ENCODE data around the gene LRIG1.

Gene LRIG1

GRCh38 chr3:66381626-66382025, 119.2 kb downstream of the LRIG1 start:
- no peak for DNase-seq

- DNase-seq = no peak
These were observed 120.5 kb downstream of the LRIG1 start for GRCh38 chr3:66380200-66380932.

- DNase-seq = no peak
These were observed 121.3 kb downstream of the LRIG1 start for GRCh38 chr3:66379565-66379964.

- no peak for DNase-seq
These were observed 122.6 kb downstream of the LRIG1 start for GRCh38 chr3:66378256-66378655.

- DNase-seq = no peak
These were observed 123.0 kb downstream of the LRIG1 start for GRCh38 chr3:66377800-66378199.

- no peak for DNase-seq
These were observed 124.3 kb downstream of the LRIG1 start for GRCh38 chr3:66376568-66376967.

GRCh38 chr3:66372681-66373350, 128.0 kb downstream of the LRIG1 start:
- no peak for DNase-seq

GRCh38 chr3:66371432-66371831, 129.4 kb downstream of the LRIG1 start:
- no peak for DNase-seq

- DNase-seq = no peak
These were observed 130.6 kb downstream of the LRIG1 start for GRCh38 chr3:66370179-66370578.

GRCh38 chr3:66367979-66368378, 132.8 kb downstream of the LRIG1 start:
- no peak for DNase-seq

- no peak for DNase-seq
These were observed 134.1 kb downstream of the LRIG1 start for GRCh38 chr3:66366747-66367146.

GRCh38 chr3:66365080-66365479, 135.7 kb downstream of the LRIG1 start:
- no peak for DNase-seq

GRCh38 chr3:66363148-66363547, 137.7 kb downstream of the LRIG1 start:
- no peak for DNase-seq

- no peak for DNase-seq
These were observed 138.3 kb downstream of the LRIG1 start for GRCh38 chr3:66362541-66362941.

- DNase-seq = no peak
These were observed 139.5 kb downstream of the LRIG1 start for GRCh38 chr3:66361356-66361755.

GRCh38 chr3:66355997-66356396, 144.8 kb downstream of the LRIG1 start:
- DNase-seq = no peak

- DNase-seq = no peak
These were observed 145.4 kb downstream of the LRIG1 start for GRCh38 chr3:66355394-66355793.

- DNase-seq = no peak
These were observed 146.8 kb downstream of the LRIG1 start for GRCh38 chr3:66354001-66354400.

- no peak for DNase-seq
These were observed 147.3 kb downstream of the LRIG1 start for GRCh38 chr3:66353530-66353929.

- DNase-seq = no peak
These were observed 147.8 kb downstream of the LRIG1 start for GRCh38 chr3:66353039-66353438.

GRCh38 chr3:66350601-66351000, 150.2 kb downstream of the LRIG1 start:
- no peak for DNase-seq

- no peak for DNase-seq
These were observed 152.1 kb downstream of the LRIG1 start for GRCh38 chr3:66348704-66349103.

GRCh38 chr3:66344848-66345578, 155.8 kb downstream of the LRIG1 start:
- DNase-seq = no peak

- DNase-seq = no peak
These were observed 156.4 kb downstream of the LRIG1 start for GRCh38 chr3:66344391-66344811.

Data from effector CD8-positive, alpha-beta T cell (primary cell).